ENCODE measurements around the gene PLN. TPM values are rescaled to one million over a fixed set of nuclear protein-coding genes. Genes with fewer than 3 reads are reported as not detected.

PLN gene
- total and polyA plus RNA-seq, 10 donors, result 0.43 to 3.9 (median 2.3) TPM

DNA sequence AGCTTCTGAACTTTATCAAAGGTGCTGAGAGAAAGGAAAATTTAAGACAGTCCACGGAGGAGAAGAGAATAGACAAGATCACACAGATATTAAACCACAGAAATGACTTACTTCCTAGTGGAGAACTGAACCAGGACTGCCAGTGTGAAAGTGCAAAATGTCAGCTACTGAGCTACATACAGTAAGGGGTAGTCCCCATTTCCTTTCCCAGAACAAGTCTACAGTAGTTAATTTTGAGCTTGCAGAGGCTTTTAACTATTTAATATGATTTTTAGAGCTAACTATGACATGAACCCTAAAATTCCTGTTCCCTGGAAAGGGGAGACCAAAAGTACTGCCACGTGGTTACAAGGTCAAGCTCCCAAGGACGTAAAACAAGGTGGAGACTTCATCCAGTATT lies 58.2 kb downstream of the PLN start:
- no peak overlapping the region for H3K27ac ChIP-seq
- no peak for DNase-seq
- intact Hi-C loops (cut with DNase I; ENCODE audit: low total_unique reads), result no loop called here
- H3K4me3 ChIP-seq, result no peak overlapping the region
- 53 to 63% (median 55%) methylated on average over 3 of the region's 3 CpGs for WGBS, 5 donors
- peaks cover 0 to 21% (median 9%) of the 10 kb centered on the region in 6 donors for H3K4me1 ChIP-seq
- H3K9me3 ChIP-seq, result peaks cover 0 to 19% (median 11%) of the 10 kb centered on the region in 8 donors
- H3K27me3 ChIP-seq (replicated peaks in 1 of 7), result no peaks in the 10 kb centered on the region
- peaks cover 0 to 15% (median 0%) of the 10 kb centered on the region in 6 donors for H3K36me3 ChIP-seq
- TF ChIP-seq, protein P1, sequence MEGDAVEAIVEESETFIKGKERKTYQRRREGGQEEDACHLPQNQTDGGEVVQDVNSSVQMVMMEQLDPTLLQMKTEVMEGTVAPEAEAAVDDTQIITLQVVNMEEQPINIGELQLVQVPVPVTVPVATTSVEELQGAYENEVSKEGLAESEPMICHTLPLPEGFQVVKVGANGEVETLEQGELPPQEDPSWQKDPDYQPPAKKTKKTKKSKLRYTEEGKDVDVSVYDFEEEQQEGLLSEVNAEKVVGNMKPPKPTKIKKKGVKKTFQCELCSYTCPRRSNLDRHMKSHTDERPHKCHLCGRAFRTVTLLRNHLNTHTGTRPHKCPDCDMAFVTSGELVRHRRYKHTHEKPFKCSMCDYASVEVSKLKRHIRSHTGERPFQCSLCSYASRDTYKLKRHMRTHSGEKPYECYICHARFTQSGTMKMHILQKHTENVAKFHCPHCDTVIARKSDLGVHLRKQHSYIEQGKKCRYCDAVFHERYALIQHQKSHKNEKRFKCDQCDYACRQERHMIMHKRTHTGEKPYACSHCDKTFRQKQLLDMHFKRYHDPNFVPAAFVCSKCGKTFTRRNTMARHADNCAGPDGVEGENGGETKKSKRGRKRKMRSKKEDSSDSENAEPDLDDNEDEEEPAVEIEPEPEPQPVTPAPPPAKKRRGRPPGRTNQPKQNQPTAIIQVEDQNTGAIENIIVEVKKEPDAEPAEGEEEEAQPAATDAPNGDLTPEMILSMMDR (IDR thresholded peaks at IDR 0.05 in 8 of 11, conservative IDR thresholded peaks at IDR 0.05 in 3 of 11), result no peak
- no peak for TF ChIP-seq POLR2A (IDR thresholded peaks at IDR 0.05)
- TF ChIP-seq POLR2AphosphoS5 (IDR thresholded peaks at IDR 0.05), result no peak

DNA sequence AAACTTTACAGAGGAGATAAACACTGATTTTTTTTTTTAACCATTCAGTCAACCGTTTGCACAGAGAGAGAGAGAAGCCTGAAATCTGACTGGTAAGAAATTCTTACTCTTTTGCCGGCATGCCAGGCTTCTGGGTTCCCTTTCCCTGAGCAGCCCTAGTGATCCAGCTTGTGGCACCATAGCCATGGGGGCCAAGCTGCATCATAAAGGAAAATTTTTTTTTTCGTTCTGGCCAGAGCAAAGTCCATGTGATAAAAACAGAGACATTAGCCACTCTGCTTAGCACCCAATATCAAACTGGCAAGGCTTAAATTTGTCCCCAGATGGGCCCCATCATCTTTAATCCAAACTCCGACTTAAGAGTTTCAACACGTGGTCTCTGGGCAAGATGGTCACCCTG lies 58.8 kb downstream of the PLN start:
- Histone ChIP-seq H3K36me3 (peaks cover 0 to 13% (median 0%) of the 10 kb centered on the region in 6 donors), H3K4me1 (peaks cover 0 to 21% (median 9%) of the 10 kb centered on the region in 6 donors), H3K27ac (no peak overlapping the region), H3K27me3 (replicated peaks in 1 of 7) (no peaks in the 10 kb centered on the region), H3K9me3 (peaks cover 0 to 20% (median 12%) of the 10 kb centered on the region in 8 donors), H3K4me3 (no peak overlapping the region)
- DNase-seq, result no peak
- TF ChIP-seq POLR2AphosphoS5 (IDR thresholded peaks at IDR 0.05) (no peak), POLR2A (IDR thresholded peaks at IDR 0.05) (no peak)
- TF ChIP-seq, protein P1 (IDR thresholded peaks at IDR 0.05 in 8 of 11, conservative IDR thresholded peaks at IDR 0.05 in 3 of 11), result no peak
- WGBS, 5 donors, result 83 to 89% (median 86%) methylated on average over 5 of the region's 5 CpGs
- intact Hi-C loops (cut with DNase I; ENCODE audit: low total_unique reads), result no loop called here

Other genes with a start within 250 kb of the PLN start
- gene CEP85L, start 103.3 kb downstream of the PLN start, total RNA-seq, result 10 to 100 TPM; 26.0 to 46.5 (median 33.4) TPM
- gene CEP85L, start 103.3 kb downstream of the PLN start, polyA plus RNA-seq, result 1 to 10 TPM; 6.3 to 8.2 (median 6.6) TPM